Stimulated activated CD8-positive, alpha-beta memory T cell treated with anti-CD3 and anti-CD28 coated beads, Interleukin-7, amount 100 ng/mL, for 1 hour (primary cell): ENCODE data around the gene KCTD16.

Experiments used
- DNase-seq, 2 donors: peaks; one replicate each; pipeline ENCODE4 v3.0.0-alpha.2; 2020; ENCODE audit warnings: low read depth in 2 of 2

Gene KCTD16

GRCh38 chr5:144458216-144458615 lies 287.5 kb downstream of the KCTD16 start:
- no peak for DNase-seq

- DNase-seq = no peak
Observed at GRCh38 chr5:144460600-144460999, 289.9 kb downstream of the KCTD16 start.

GRCh38 chr5:144462577-144462976 lies 291.9 kb downstream of the KCTD16 start:
- no peak for DNase-seq

GRCh38 chr5:144463481-144464223 lies 293.0 kb downstream of the KCTD16 start:
- no peak for DNase-seq

GRCh38 chr5:144464306-144464705 lies 293.6 kb downstream of the KCTD16 start:
- no peak for DNase-seq

- no peak for DNase-seq
Observed at GRCh38 chr5:144465441-144465840, 294.8 kb downstream of the KCTD16 start.

GRCh38 chr5:144467792-144468191 lies 297.1 kb downstream of the KCTD16 start:
- no peak for DNase-seq

GRCh38 chr5:144468571-144468970 lies 297.9 kb downstream of the KCTD16 start:
- no peak for DNase-seq

- no peak for DNase-seq
Observed at GRCh38 chr5:144469106-144469505, 298.4 kb downstream of the KCTD16 start.

GRCh38 chr5:144472221-144472620 lies 301.5 kb downstream of the KCTD16 start:
- DNase-seq = no peak

- DNase-seq = no peak
Observed at GRCh38 chr5:144473650-144474049, 303.0 kb downstream of the KCTD16 start.

GRCh38 chr5:144478565-144478964 lies 307.9 kb downstream of the KCTD16 start:
- no peak for DNase-seq

- DNase-seq = no peak
Observed at GRCh38 chr5:144481861-144482260, 311.2 kb downstream of the KCTD16 start.

GRCh38 chr5:144484124-144484897 lies 313.6 kb downstream of the KCTD16 start:
- no peak for DNase-seq

- no peak for DNase-seq
Observed at GRCh38 chr5:144485540-144485939, 314.9 kb downstream of the KCTD16 start.

- DNase-seq = no peak
Observed at GRCh38 chr5:144487207-144487606, 316.5 kb downstream of the KCTD16 start.

GRCh38 chr5:144487761-144488160 lies 317.1 kb downstream of the KCTD16 start:
- no peak for DNase-seq

- no peak for DNase-seq
Observed at GRCh38 chr5:144503123-144503522, 332.4 kb downstream of the KCTD16 start.

- DNase-seq = no peak
Observed at GRCh38 chr5:144504929-144505577, 334.4 kb downstream of the KCTD16 start.

- DNase-seq = no peak
Observed at GRCh38 chr5:144510845-144511579, 340.3 kb downstream of the KCTD16 start.

- no peak for DNase-seq
Observed at GRCh38 chr5:144511580-144512072, 341.0 kb downstream of the KCTD16 start.

- no peak for DNase-seq
Observed at GRCh38 chr5:144522698-144523097, 352.0 kb downstream of the KCTD16 start.
